GM18868 (cell line): ENCODE data around the gene SPDYE17.
"Not testable (repeated sequence)": the region's sequence is repeated elsewhere in the genome, so short reads cannot be mapped to it uniquely, and the experiment has no call there.

ENCODE experiments used
- ATAC-seq: cut with Tn5 transposase; IDR thresholded peaks from one replicate; pipeline ENCODE4 v1.9.1; 2021; ENCODE audit warnings: mild to moderate bottlenecking, moderate library complexity; ENCODE audit not compliant: unreplicated experiment

The SPDYE17 gene

GRCh38 chr7:76974793-76975579, 57.2 kb downstream of the SPDYE17 start:
- not testable (repeated sequence) for ATAC-seq

DNA sequence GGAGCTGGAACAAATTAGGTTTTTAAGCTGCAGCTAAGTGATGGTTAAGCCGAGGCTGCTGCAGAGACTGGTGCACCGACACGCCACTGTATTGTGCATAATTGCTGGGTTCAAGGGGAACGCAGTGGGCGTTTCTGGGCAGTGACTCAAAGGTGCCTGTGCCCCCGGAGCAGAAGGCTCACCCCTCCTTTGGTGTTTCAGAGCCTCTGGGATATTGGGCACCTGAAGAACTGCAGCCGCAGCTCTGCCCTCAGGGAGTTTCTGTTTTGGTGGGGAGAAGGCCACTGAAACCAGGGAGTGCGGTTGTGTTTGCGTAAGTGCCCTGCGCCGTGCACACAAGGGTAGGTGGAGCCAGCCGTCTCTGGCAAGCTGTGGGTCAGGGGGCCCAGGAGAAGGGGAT, 57.8 kb downstream of the SPDYE17 start:
- ATAC-seq: not testable (repeated sequence)

- not testable (repeated sequence) for ATAC-seq
Measured at GRCh38 chr7:76972391-76972790, 59.8 kb downstream of the SPDYE17 start.
